Measurements from ENCODE around the gene NDUFAF5. TPM values are rescaled to one million over a fixed set of nuclear protein-coding genes. Genes with fewer than 3 reads are reported as not detected.

The NDUFAF5 gene
- total RNA-seq, 2 experiments from 2014 or later = 70.8 to 73.5 TPM

- Mint-ChIP-seq H3K27me3 (no peaks in the 10 kb centered on the region), H3K4me3 (no peak overlapping the region), H3K4me1 (ENCODE audit: low read depth) (peaks cover 50% of the 10 kb centered on the region), H3K27ac (no peak overlapping the region), H3K36me3 (ENCODE audit: low read depth) (peaks cover 74% of the 10 kb centered on the region), H3K9me3 (no peaks in the 10 kb centered on the region)
- no peaks in the 10 kb centered on the region for H3K27me3 ChIP-seq (ENCODE audit: control insufficient read depth in 1 of 2, insufficient read depth in 2 of 2, low read length in 2 of 2)
- H3K9me3 ChIP-seq (ENCODE audit: control insufficient read depth in 1 of 2, insufficient read depth in 1 of 2, low read length in 2 of 2) = no peaks in the 10 kb centered on the region
- ChIA-PET CTCF (no interaction called here), POLR2A (no interaction called here)
- H3K4me3 ChIP-seq (ENCODE audit: low read length) = no peak overlapping the region
- H3K4me1 ChIP-seq (ENCODE audit: insufficient read depth, low read length) = peaks cover 9% of the 10 kb centered on the region
- ATAC-seq (ENCODE audit: poor library complexity) (no peak), DNase-seq (no peak)
- TF ChIP-seq CTCF (IDR thresholded peaks at IDR 0.05) = no peak
- intact Hi-C loops (cut with DNase I, micrococcal nuclease) = no loop called here
- H3K36me3 ChIP-seq (ENCODE audit: insufficient read depth, low read length) = peaks cover 67% of the 10 kb centered on the region
- H3K27ac ChIP-seq (ENCODE audit: low read depth in 1 of 2, low read length in 2 of 2) = no peak overlapping the region
Observed at GRCh38 chr20:13790708-13791107, 5.9 kb downstream of the NDUFAF5 start.

- intact Hi-C loops (cut with DNase I, micrococcal nuclease) = no loop called here
- Histone ChIP-seq H3K4me3 (ENCODE audit: low read length) (no peak overlapping the region), H3K36me3 (ENCODE audit: insufficient read depth, low read length) (peaks cover 78% of the 10 kb centered on the region), H3K27ac (ENCODE audit: low read depth in 1 of 2, low read length in 2 of 2) (no peak overlapping the region), H3K27me3 (ENCODE audit: control insufficient read depth in 1 of 2, insufficient read depth in 2 of 2, low read length in 2 of 2) (no peaks in the 10 kb centered on the region), H3K9me3 (ENCODE audit: control insufficient read depth in 1 of 2, insufficient read depth in 1 of 2, low read length in 2 of 2) (no peaks in the 10 kb centered on the region), H3K4me1 (ENCODE audit: insufficient read depth, low read length) (no peaks in the 10 kb centered on the region)
- H3K9me3 Mint-ChIP-seq = no peaks in the 10 kb centered on the region
- POLR2A ChIA-PET = no interaction called here
- H3K27me3 Mint-ChIP-seq = no peaks in the 10 kb centered on the region
- H3K4me1 Mint-ChIP-seq (ENCODE audit: low read depth) = peaks cover 39% of the 10 kb centered on the region
- peaks cover 82% of the 10 kb centered on the region for H3K36me3 Mint-ChIP-seq (ENCODE audit: low read depth)
- CTCF ChIA-PET = interaction anchor here (1.6 kb wide), 1 partner anchor 20 kb away, joined by 5 read pairs; no protein-coding TSS in a partner anchor
- no peak for DNase-seq
- TF ChIP-seq CTCF (IDR thresholded peaks at IDR 0.05) = no peak
- H3K4me3 Mint-ChIP-seq = no peak overlapping the region
- H3K27ac Mint-ChIP-seq = no peak overlapping the region
- ATAC-seq (ENCODE audit: poor library complexity) = no peak
Observed at GRCh38 chr20:13791540-13792459, 7.0 kb downstream of the NDUFAF5 start.

- CTCF ChIA-PET = interaction anchor here (1.6 kb wide), 1 partner anchor 21 kb away, joined by 5 read pairs; no protein-coding TSS in a partner anchor
- H3K36me3 ChIP-seq (ENCODE audit: insufficient read depth, low read length) = peaks cover 79% of the 10 kb centered on the region
- intact Hi-C loops (cut with DNase I, micrococcal nuclease) = no loop called here
- DNase-seq (no peak), ATAC-seq (ENCODE audit: poor library complexity) (no peak)
- POLR2A ChIA-PET = interaction anchor here (0.8 kb wide), 2 partner anchors 8 to 112 kb away, joined by 3 read pairs; partner anchors contain the start of genes ESF1 and NDUFAF5
- H3K9me3 ChIP-seq (ENCODE audit: control insufficient read depth in 1 of 2, insufficient read depth in 1 of 2, low read length in 2 of 2) = no peaks in the 10 kb centered on the region
- H3K27ac ChIP-seq (ENCODE audit: low read depth in 1 of 2, low read length in 2 of 2) = no peak overlapping the region
- H3K27me3 ChIP-seq (ENCODE audit: control insufficient read depth in 1 of 2, insufficient read depth in 2 of 2, low read length in 2 of 2) = no peaks in the 10 kb centered on the region
- peaks cover 86% of the 10 kb centered on the region for H3K36me3 Mint-ChIP-seq (ENCODE audit: low read depth)
- H3K4me1 ChIP-seq (ENCODE audit: insufficient read depth, low read length) = no peaks in the 10 kb centered on the region
- no peak for TF ChIP-seq CTCF (IDR thresholded peaks at IDR 0.05)
- H3K4me1 Mint-ChIP-seq (ENCODE audit: low read depth) = peaks cover 30% of the 10 kb centered on the region
- H3K4me3 ChIP-seq (ENCODE audit: low read length) = no peak overlapping the region
- H3K9me3 Mint-ChIP-seq = no peaks in the 10 kb centered on the region
- no peaks in the 10 kb centered on the region for H3K27me3 Mint-ChIP-seq
- no peak overlapping the region for H3K27ac Mint-ChIP-seq
- no peak overlapping the region for H3K4me3 Mint-ChIP-seq
Observed at GRCh38 chr20:13793001-13793400, 8.2 kb downstream of the NDUFAF5 start.

All from CD4-positive, alpha-beta T cell (primary cell).